HepG2 (cell line): Measurements from ENCODE around the gene CRAMP1. TPM values are rescaled to one million over a fixed set of nuclear protein-coding genes. Genes with fewer than 3 reads are reported as not detected.

Experiments
- ATAC-seq: fragments of 200-7000 bp; cut with Tn5 transposase; 3 replicates; pipeline ENCODE4 v1.9.1; 2020; ENCODE audit warnings: mild to moderate bottlenecking, moderate library complexity
- BruUV-seq: library from RNA; stranded (reverse); fragments of 400-500 nt; replicated peaks from 2 replicates; lab custom pipeline; 2021; lab: Mats Ljungman, UMichigan
- CTCF ChIA-PET: fragments of 300-600 bp; formaldehyde crosslinking; extraction: SDS; loops from one replicate; lab custom pipeline; 2021; ENCODE audit warnings: low total read pairs, inconsistent platforms, low intra/inter-chr PET ratio; lab: Yijun Ruan, JAX
- POLR2A ChIA-PET: fragments of 350-600 bp; sonication (Branson Sonifier 250); formaldehyde crosslinking; loops from one replicate; lab custom pipeline; 2020; ENCODE audit warnings: antibody characterized with exemption, inconsistent platforms; lab: Yijun Ruan, JAX
- DNase-seq: peaks from one replicate; pipeline ENCODE4 v3.0.0-alpha.2; 2015; ENCODE audit warnings: low spot score
- FAIRE-seq: peaks from 3 replicates; lab custom pipeline; 2011; peaks lifted over from hg19 to GRCh38; lab: Jason Lieb, UNC
- H2AFZ ChIP-seq: one replicate; pipeline ENCODE4 v1.6.1; 2011; ENCODE audit warnings: low read length, inconsistent platforms
- H3K27ac ChIP-seq: fragments of 300-600 bp; 3 replicates; pipeline ENCODE4 v1.8.0; 2011; ENCODE audit warnings: mixed run types, mild to moderate bottlenecking, mixed read lengths, low read length, inconsistent platforms; ENCODE audit not compliant: insufficient read depth; ENCODE audit errors: extremely low read length
- H3K27me3 ChIP-seq, 2 experiments: fragments of 200-600 bp in 1 of 2; 2 replicates in 1 of 2; 3 replicates in 1 of 2; pipeline versions ENCODE4 v1.6.0 to v1.8.0; 2011; ENCODE audit warnings: low read length in 2 of 2, mild to moderate bottlenecking in 2 of 2, moderate library complexity in 2 of 2, inconsistent platforms in 1 of 2; ENCODE audit not compliant: insufficient read depth in 2 of 2, control insufficient read depth in 1 of 2
- H3K36me3 ChIP-seq, 2 experiments: fragments of 200-600 bp in 1 of 2; replicated peaks in 1 of 2; 2 replicates in 1 of 2; 3 replicates in 1 of 2; pipeline versions ENCODE4 v1.5.1 to v1.8.0; 2011; ENCODE audit warnings: low read length in 2 of 2, inconsistent platforms in 1 of 2; ENCODE audit not compliant: insufficient read depth in 2 of 2, control insufficient read depth in 1 of 2
- H3K4me1 ChIP-seq: 2 replicates; pipeline ENCODE4 v1.5.1; 2012; ENCODE audit warnings: low read length, inconsistent platforms; ENCODE audit not compliant: insufficient read depth
- H3K4me2 ChIP-seq: 2 replicates; pipeline ENCODE4 v1.6.0; 2011; ENCODE audit warnings: low read depth, low read length, inconsistent platforms
- H3K4me3 ChIP-seq, 3 experiments: fragments of 200-600 bp in 1 of 3; sonication (generic), shearing (Covaris generic) in 1 of 3; replicated peaks in 1 of 3; 2 replicates each; pipeline ENCODE4 v1.5.1; 2011 to 2016; ENCODE audit warnings: low read length in 3 of 3, inconsistent platforms in 2 of 3, low read depth in 2 of 3, mild to moderate bottlenecking in 2 of 3, control low read depth in 1 of 3, mixed read lengths in 1 of 3; ENCODE audit not compliant: insufficient read depth in 1 of 3
- H3K79me2 ChIP-seq: one replicate; pipeline ENCODE4 v1.6.1; 2011; ENCODE audit warnings: low read length, inconsistent platforms; ENCODE audit not compliant: insufficient read depth
- H3K9ac ChIP-seq: 2 replicates; pipeline ENCODE4 v1.6.0; 2011; ENCODE audit warnings: mild to moderate bottlenecking, low read depth, low read length, inconsistent platforms; ENCODE audit not compliant: insufficient read depth
- H3K9me3 ChIP-seq: 2 replicates; pipeline ENCODE4 v1.5.1; 2012; ENCODE audit warnings: mild to moderate bottlenecking, low read length
- H4K20me1 ChIP-seq: 2 replicates; pipeline ENCODE4 v1.6.0; 2011; ENCODE audit warnings: inconsistent platforms, mild to moderate bottlenecking, low read length, moderate library complexity; ENCODE audit not compliant: insufficient read depth
- ADNP ChIP-seq: sonication (generic); formaldehyde crosslinking; IDR thresholded peaks from 2 replicates; pipeline ENCODE4 v1.4.0; 2020; ENCODE audit warnings: missing genetic modification reagents
- ARID2 ChIP-seq: sonication (generic); formaldehyde crosslinking; IDR thresholded peaks from 2 replicates; pipeline ENCODE4 v1.8.1; 2022; ENCODE audit warnings: mild to moderate bottlenecking, missing genetic modification reagents, borderline replicate concordance
- BORCS8-MEF2B ChIP-seq: sonication (generic); formaldehyde crosslinking; IDR thresholded peaks from 2 replicates; pipeline ENCODE4 v1.8.0; 2022; ENCODE audit warnings: mild to moderate bottlenecking, missing genetic modification reagents
- CHD4 ChIP-seq: fragments of 200-600 bp; sonication (generic); IDR thresholded peaks from 2 replicates; pipeline ENCODE4 v1.7.0; 2017; ENCODE audit warnings: mild to moderate bottlenecking, low read length, borderline replicate concordance
- RFXAP ChIP-seq: sonication (generic); formaldehyde crosslinking; IDR thresholded peaks from 2 replicates; pipeline ENCODE4 v1.4.0; 2020; ENCODE audit warnings: missing genetic modification reagents, borderline replicate concordance
- SOX6 ChIP-seq, 2 experiments: fragments of 450-650 bp in 1 of 2; sonication (generic) in 1 of 2; formaldehyde crosslinking in 1 of 2; IDR thresholded peaks; 2 replicates each; pipeline versions ENCODE4 v1.4.0 to v1.6.1; 2017 to 2020; ENCODE audit warnings: antibody characterized with exemption in 1 of 2, mild to moderate bottlenecking in 1 of 2, missing genetic modification reagents in 1 of 2
- TCF12 ChIP-seq, 2 experiments: fragments of 450-650 bp in 1 of 2; sonication (generic) in 1 of 2; formaldehyde crosslinking in 1 of 2; IDR thresholded peaks; 2 replicates each; pipeline versions ENCODE4 v1.6.1 to v1.8.0; 2017 to 2022; ENCODE audit warnings: antibody characterized with exemption in 1 of 2, mild to moderate bottlenecking in 1 of 2, missing genetic modification reagents in 1 of 2, moderate library complexity in 1 of 2
- ZNF256 ChIP-seq: sonication (generic); formaldehyde crosslinking; conservative IDR thresholded peaks from 2 replicates; pipeline ENCODE4 v1.4.0; 2020; ENCODE audit warnings: missing genetic modification reagents
- ZNF615 ChIP-seq: sonication (generic); formaldehyde crosslinking; IDR thresholded peaks from 2 replicates; pipeline ENCODE4 v1.5.0; 2020; ENCODE audit warnings: mild to moderate bottlenecking, missing genetic modification reagents, borderline replicate concordance
- ZNF7 ChIP-seq: IDR thresholded peaks from 2 replicates; pipeline ENCODE4 v1.6.1; 2016; ENCODE audit warnings: missing biosample characterization, missing genetic modification reagents
- ZNF720 ChIP-seq: sonication (generic); formaldehyde crosslinking; IDR thresholded peaks from 2 replicates; pipeline ENCODE4 v1.4.0; 2020; ENCODE audit warnings: missing genetic modification reagents
- ZNF749 ChIP-seq: sonication (generic); formaldehyde crosslinking; IDR thresholded peaks from 2 replicates; pipeline ENCODE4 v1.8.0; 2022; ENCODE audit warnings: mild to moderate bottlenecking, missing genetic modification reagents, moderate library complexity, borderline replicate concordance
- ZNF772 ChIP-seq: sonication (generic); formaldehyde crosslinking; IDR thresholded peaks from 2 replicates; pipeline ENCODE4 v1.5.0; 2020; ENCODE audit warnings: mild to moderate bottlenecking, missing genetic modification reagents
- WGBS: methylation state at CpG from one replicate; pipeline ENCODE4 v1.1.6; 2017; ENCODE audit warnings: low lambda C conversion rate; 5-methylcytosine and 5-hydroxymethylcytosine counted together
- in situ Hi-C: cut with HindIII; loops from 2 replicates; pipeline ENCODE4 v1.10.0; 2017; ENCODE audit warnings: low pct_unique_long_range_greater_than_20kb; ENCODE audit not compliant: extremely low pct_ligation_motif_present
- intact Hi-C: fragments of 100-400 bp; cut with micrococcal nuclease; formaldehyde crosslinking; loops from one replicate; pipeline ENCODE4 v1.10.0; 2022; ENCODE audit not compliant: unreplicated experiment
- polyA plus RNA-seq, 8 experiments: library from polyadenylated mRNA; depleted of rRNA in 3 of 8; stranded (reverse) in 7 of 8; unstranded in 1 of 8; fragments of >200 nt; fragmentation: Illumina TruSeq in 4 of 8; extraction: Trizol in 4 of 8; gene quantifications; 2 replicates each; pipeline versions ENCODE4 v1.2.1 to v1.2.3, GENCODE V29; 2011 to 2016; ENCODE audit warnings: low read depth in 4 of 8, missing spikeins in 1 of 8, mixed read lengths in 1 of 8; ENCODE audit not compliant: insufficient read depth in 1 of 8
- total RNA-seq, 5 experiments: library from RNA; depleted of rRNA; stranded (reverse); fragments of >200 nt; fragmentation: Illumina TruSeq; extraction: Trizol; gene quantifications; 2 replicates each; pipeline ENCODE4 v1.2.3, GENCODE V29; 2016; ENCODE audit warnings: low read depth in 1 of 5
- TF ChIP-seq, protein P1 (sequence below): sonication (generic); formaldehyde crosslinking; IDR thresholded peaks from 2 replicates; pipeline ENCODE4 v1.8.1; 2022; ENCODE audit warnings: low read depth, mild to moderate bottlenecking, missing genetic modification reagents
- TF ChIP-seq, protein P2 (sequence below): sonication (generic); formaldehyde crosslinking; IDR thresholded peaks from 2 replicates; pipeline ENCODE4 v1.5.0; 2020; ENCODE audit warnings: missing genetic modification reagents

The CRAMP1 gene
- total and polyA plus RNA-seq, 2 of the 13 experiments (the other 11 are each of a cell fraction or from before 2014, with no cell fraction given): 6.8 to 9.7 TPM

GRCh38 chr16:1642753-1643152, 30.6 kb downstream of the CRAMP1 start:
- H3K9me3 ChIP-seq: no peaks in the 10 kb centered on the region
- no peak overlapping the region for H3K9ac ChIP-seq
- ChIA-PET POLR2A (no interaction called here), CTCF (no interaction called here)
- H4K20me1 ChIP-seq: no peaks in the 10 kb centered on the region
- peaks cover 30 to 75% of the 10 kb centered on the region in 2 experiments; a peak in 4 of 5 replicates for H3K36me3 ChIP-seq
- H3K4me3 ChIP-seq: no peak overlapping the region
- no peak overlapping the region for H3K4me2 ChIP-seq
- no peaks in the 10 kb centered on the region for H3K27me3 ChIP-seq
- ATAC-seq: no peak
- H2AFZ ChIP-seq: no peak overlapping the region
- H3K27ac ChIP-seq: no peak overlapping the region
- BruUV-seq: no TSS peak
- FAIRE-seq: no peak
- H3K79me2 ChIP-seq: no peaks in the 10 kb centered on the region
- DNase-seq: no peak
- 96% methylated on average over 11 of the region's 11 CpGs for WGBS
- in situ Hi-C loops: no loop called here
- peaks cover 11% of the 10 kb centered on the region for H3K4me1 ChIP-seq
- TF ChIP-seq, protein P1, sequence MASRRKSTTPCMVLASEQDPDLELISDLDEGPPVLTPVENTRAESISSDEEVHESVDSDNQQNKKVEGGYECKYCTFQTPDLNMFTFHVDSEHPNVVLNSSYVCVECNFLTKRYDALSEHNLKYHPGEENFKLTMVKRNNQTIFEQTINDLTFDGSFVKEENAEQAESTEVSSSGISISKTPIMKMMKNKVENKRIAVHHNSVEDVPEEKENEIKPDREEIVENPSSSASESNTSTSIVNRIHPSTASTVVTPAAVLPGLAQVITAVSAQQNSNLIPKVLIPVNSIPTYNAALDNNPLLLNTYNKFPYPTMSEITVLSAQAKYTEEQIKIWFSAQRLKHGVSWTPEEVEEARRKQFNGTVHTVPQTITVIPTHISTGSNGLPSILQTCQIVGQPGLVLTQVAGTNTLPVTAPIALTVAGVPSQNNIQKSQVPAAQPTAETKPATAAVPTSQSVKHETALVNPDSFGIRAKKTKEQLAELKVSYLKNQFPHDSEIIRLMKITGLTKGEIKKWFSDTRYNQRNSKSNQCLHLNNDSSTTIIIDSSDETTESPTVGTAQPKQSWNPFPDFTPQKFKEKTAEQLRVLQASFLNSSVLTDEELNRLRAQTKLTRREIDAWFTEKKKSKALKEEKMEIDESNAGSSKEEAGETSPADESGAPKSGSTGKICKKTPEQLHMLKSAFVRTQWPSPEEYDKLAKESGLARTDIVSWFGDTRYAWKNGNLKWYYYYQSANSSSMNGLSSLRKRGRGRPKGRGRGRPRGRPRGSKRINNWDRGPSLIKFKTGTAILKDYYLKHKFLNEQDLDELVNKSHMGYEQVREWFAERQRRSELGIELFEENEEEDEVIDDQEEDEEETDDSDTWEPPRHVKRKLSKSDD (CRISPR knock-in tag): no peak
- TF ChIP-seq CHD4 (no peak), ZNF720 (no peak), ADNP (no peak), SOX6 (IDR thresholded peaks at IDR 0.05) (no peak), SOX6 (CRISPR knock-in tag; IDR thresholded peaks at IDR 0.05) (no peak), BORCS8-MEF2B (CRISPR knock-in tag) (no peak), ARID2 (CRISPR knock-in tag) (no peak), ZNF772 (CRISPR knock-in tag) (no peak), ZNF7 (CRISPR knock-in tag) (no peak), TCF12 (IDR thresholded peaks at IDR 0.05) (no peak), TCF12 (CRISPR knock-in tag; IDR thresholded peaks at IDR 0.05) (no peak), RFXAP (CRISPR knock-in tag) (no peak), ZNF615 (CRISPR knock-in tag) (no peak), ZNF256 (CRISPR knock-in tag) (no peak), ZNF749 (CRISPR knock-in tag) (no peak)
- TF ChIP-seq, protein P2, sequence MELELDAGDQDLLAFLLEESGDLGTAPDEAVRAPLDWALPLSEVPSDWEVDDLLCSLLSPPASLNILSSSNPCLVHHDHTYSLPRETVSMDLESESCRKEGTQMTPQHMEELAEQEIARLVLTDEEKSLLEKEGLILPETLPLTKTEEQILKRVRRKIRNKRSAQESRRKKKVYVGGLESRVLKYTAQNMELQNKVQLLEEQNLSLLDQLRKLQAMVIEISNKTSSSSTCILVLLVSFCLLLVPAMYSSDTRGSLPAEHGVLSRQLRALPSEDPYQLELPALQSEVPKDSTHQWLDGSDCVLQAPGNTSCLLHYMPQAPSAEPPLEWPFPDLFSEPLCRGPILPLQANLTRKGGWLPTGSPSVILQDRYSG (CRISPR knock-in tag): no peak
- intact Hi-C loops: no loop called here
